Measurements from ENCODE around the gene HIVEP1.
A peak's percentile ranks its signal among the peaks of the same experiment; 100 is the strongest.

Gene HIVEP1

DNA sequence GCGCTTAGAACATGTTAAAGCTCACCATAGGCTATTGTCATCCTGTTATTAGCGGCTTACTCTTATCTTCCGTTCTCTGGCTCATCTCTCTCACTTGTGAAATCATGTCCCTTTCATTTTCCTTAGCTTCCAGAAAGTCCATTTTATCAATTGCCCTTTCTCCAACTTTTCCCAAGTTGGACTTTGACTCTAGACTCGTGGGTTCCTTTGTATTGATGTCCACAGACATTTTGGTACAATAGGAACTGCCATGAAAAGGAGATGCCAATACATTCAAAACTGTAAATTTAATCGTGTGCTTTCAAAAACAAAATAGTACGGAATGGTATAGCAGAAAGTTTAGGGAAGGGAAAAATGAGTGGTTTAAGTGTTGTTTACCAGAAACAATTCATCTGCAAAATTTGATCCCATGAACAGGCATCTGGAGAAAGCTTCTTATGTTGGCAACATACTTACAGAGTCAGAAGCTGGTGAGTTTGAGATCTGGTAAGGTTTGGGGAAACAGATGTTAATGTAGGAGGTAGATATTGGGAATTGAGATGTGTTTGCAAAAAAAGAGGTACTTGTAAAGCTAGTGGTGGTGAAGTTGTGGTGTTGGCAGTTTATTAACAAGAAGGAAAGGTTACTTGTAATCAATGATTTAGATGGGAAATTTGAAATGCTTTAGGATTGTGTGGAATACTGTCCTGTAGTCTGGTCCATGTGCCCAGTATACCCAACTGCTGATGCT is 10.2 kb upstream of the HIVEP1 start:
- H3K4me3 ChIP-seq (ENCODE audit: low read length) = no peak overlapping the region
- TF ChIP-seq, protein P1, sequence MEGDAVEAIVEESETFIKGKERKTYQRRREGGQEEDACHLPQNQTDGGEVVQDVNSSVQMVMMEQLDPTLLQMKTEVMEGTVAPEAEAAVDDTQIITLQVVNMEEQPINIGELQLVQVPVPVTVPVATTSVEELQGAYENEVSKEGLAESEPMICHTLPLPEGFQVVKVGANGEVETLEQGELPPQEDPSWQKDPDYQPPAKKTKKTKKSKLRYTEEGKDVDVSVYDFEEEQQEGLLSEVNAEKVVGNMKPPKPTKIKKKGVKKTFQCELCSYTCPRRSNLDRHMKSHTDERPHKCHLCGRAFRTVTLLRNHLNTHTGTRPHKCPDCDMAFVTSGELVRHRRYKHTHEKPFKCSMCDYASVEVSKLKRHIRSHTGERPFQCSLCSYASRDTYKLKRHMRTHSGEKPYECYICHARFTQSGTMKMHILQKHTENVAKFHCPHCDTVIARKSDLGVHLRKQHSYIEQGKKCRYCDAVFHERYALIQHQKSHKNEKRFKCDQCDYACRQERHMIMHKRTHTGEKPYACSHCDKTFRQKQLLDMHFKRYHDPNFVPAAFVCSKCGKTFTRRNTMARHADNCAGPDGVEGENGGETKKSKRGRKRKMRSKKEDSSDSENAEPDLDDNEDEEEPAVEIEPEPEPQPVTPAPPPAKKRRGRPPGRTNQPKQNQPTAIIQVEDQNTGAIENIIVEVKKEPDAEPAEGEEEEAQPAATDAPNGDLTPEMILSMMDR (conservative IDR thresholded peaks at IDR 0.05; ENCODE audit: low read length) = no peak
- no peak for DNase-seq (ENCODE audit: low read depth)

DNA sequence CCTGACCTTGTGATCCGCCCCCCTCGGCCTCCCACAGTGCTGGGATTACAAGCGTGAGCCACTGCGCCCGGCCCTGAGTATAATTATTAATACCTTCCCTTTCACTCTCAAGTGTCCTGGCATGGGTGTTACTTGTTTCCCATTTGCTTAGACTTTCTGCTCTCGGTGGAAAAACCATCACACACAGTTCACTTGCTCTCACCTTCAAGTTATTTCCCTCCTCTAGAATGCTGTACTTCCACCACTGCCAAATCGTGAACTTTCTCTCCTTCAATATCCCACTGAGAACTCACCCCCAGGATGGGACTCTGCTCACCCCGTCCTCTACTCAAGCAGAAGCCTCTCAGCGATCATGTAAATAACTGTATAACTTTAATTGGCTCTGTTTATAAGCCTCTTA is 4.6 kb upstream of the HIVEP1 start:
- TF ChIP-seq, protein P1 (conservative IDR thresholded peaks at IDR 0.05; ENCODE audit: low read length) = no peak
- no peak for DNase-seq (ENCODE audit: low read depth)
- H3K4me3 ChIP-seq (ENCODE audit: low read length) = no peak overlapping the region

DNA sequence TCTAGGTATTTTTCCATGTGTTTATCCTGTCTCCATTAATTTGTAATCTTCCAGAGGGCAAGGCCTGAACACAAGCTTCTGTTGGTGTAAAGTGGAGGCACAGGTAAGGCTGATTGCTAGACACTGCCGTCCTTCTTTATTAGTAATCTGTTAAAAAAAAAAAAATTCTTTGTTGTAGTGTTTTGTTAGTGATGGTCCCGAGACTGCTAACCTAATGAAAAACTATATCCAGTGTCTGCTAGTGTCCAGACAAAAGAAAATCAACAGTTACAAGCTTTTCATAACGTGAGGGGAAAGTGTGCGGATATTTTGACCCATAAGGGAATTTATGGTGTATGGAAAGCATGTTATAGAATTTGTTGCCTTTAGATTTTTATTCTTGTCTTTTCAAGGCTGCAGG is 4.2 kb upstream of the HIVEP1 start:
- DNase-seq (ENCODE audit: low read depth) = no peak
- peak overlapping the region; percentile 74 for H3K4me3 ChIP-seq (ENCODE audit: low read length)
- TF ChIP-seq, protein P1 (conservative IDR thresholded peaks at IDR 0.05; ENCODE audit: low read length) = no peak

DNA sequence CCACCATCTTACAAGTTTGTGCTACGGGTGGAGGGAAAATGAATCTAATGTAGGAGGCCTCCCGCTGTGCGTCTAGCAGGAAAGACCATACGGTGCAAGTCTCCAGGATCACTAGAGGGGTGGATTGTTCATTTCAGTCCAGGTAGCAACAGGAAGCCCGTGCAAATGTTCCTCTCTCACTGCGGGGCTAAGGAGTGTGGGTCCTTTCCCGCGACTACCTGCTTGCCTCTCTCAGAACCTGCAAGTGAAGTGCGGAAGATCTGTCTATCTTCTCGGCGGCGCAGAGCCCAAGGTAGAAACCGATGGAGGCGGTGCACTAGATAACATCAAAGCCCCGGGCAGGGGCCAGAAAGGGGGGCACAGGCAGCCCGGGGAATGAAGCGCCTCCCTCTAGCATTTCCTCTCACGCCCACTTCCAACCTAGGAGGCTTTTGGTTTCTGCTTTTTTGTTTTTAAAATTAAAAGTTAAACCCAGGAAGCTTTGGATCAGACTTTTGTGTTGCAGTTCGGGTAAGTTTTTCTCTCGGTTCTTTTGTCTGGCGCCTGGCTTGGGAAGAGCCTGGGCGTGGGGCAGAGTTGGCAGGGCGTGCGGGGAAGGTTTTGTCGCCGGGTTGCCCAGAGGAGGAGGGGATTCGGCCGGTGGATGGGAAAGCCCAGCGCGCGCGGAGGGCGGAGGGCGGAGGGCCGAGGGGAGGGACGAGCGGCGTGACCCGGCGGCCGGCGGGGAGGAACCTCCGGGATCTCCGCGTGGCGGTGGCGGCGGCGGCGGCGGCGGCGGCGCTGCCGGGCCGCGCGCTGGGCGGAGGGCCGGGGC is 3.5 kb upstream of the HIVEP1 start:
- TF ChIP-seq, protein P1 (conservative IDR thresholded peaks at IDR 0.05; ENCODE audit: low read length) = no peak
- peak; percentile 67 for DNase-seq (ENCODE audit: low read depth)

DNA sequence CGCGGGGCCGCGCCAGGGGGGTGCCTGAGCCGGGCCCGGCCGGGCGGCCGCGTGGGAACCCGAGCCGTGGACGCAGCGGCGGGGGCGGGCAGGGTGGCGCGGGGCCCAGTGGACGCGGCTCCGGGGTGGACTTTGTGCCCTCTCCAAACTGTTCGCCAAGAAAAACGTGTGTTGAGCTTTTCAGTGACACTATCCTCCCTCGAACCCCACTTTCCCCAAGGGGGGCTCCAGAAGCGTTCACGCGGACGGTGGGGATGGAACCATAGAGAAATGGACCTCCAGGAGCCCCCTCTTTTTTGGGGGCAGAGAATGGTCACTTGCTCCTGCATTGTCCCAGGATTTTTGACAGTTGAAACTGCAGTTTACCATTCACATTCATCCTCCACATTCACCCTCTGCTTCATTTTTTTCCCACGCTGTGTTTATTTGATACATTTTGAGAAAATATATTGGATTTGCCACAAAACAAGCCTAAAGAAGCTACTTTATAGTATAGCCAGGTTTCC is 2.9 kb upstream of the HIVEP1 start:
- DNase-seq (ENCODE audit: low read depth) = no peak
- TF ChIP-seq, protein P1 (conservative IDR thresholded peaks at IDR 0.05; ENCODE audit: low read length) = no peak
- peak overlapping the region; percentile 73 for H3K4me3 ChIP-seq (ENCODE audit: low read length)

More for the DNA sequence above, 3.5 kb upstream of the HIVEP1 start:
- peak overlapping the region; percentile 74 for H3K4me3 ChIP-seq (ENCODE audit: low read length)

DNA sequence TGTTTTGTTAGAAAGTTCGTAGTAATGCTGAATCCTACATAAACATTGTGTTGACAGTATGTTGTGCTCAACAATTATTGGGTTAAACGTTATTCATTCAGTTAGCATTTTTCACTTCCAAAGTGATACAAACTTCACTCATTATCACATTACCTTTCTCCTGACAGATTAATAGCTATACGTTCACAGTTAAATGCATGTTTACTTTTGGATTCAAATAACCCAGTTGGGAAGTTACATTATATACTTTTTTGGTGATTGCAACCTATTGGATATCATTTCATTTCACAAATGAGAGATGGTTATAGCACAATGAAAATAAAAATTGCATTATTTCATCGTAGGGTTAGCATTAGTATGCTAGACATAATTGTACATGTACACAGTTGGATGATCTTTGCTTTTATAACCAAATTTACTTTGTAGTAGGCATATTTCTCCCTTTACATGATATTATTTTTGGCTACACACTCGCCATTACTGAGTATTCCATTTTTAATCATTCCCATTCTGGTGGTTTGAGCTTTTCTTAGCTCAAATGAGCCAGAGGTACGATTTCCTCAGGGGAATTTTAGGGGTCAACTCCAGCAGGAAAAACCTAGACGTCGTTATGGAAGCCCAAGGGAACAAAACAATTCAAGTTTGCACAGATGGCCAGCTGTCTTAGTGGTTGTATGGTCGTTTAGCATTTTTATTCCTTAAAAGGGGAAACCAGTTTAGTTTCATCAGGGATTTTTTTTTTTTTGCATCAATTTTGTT is 2.1 kb upstream of the HIVEP1 start:
- DNase-seq (ENCODE audit: low read depth) = peak; percentile 75
- TF ChIP-seq, protein P1 (conservative IDR thresholded peaks at IDR 0.05; ENCODE audit: low read length) = no peak
- H3K4me3 ChIP-seq (ENCODE audit: low read length) = peak overlapping the region; percentile 73
